GM12878 (cell line): Measurements from ENCODE around the gene EPHA1. TPM values are rescaled to one million over a fixed set of nuclear protein-coding genes. Genes with fewer than 3 reads are reported as not detected.

Experiments
- ATAC-seq: fragments of 200-7000 bp; cut with Tn5 transposase; 3 replicates; pipeline ENCODE4 v1.9.1; 2020; ENCODE audit warnings: mild to moderate bottlenecking, moderate library complexity
- BruUV-seq: library from RNA; stranded (reverse); fragments of 400-500 nt; replicated peaks from 2 replicates; lab custom pipeline; 2021; lab: Mats Ljungman, UMichigan
- CTCF ChIA-PET: fragments of 300-600 bp; sonication (Branson Sonifier 250); formaldehyde crosslinking; extraction: SDS; loops from one replicate; lab custom pipeline; 2021; ENCODE audit warnings: inconsistent platforms; lab: Yijun Ruan, JAX
- POLR2A ChIA-PET: fragments of 350-600 bp; formaldehyde crosslinking; extraction: SDS; loops from one replicate; lab custom pipeline; 2021; ENCODE audit warnings: inconsistent platforms; lab: Charles Lee
- RAD21 ChIA-PET: fragments of 300-600 bp; sonication (Branson Sonifier 250); formaldehyde crosslinking; loops from one replicate; lab custom pipeline; 2023; ENCODE audit warnings: antibody characterized with exemption; ENCODE audit not compliant: unreplicated experiment; lab: Charles Lee
- SMC1A ChIA-PET: fragments of 300-600 bp; sonication (Branson Sonifier 250); formaldehyde crosslinking; loops from one replicate; lab custom pipeline; 2023; ENCODE audit not compliant: unreplicated experiment, uncharacterized antibody; lab: Charles Lee
- DNase-seq: peaks from one replicate; pipeline ENCODE4 v3.0.0-alpha.2; 2011; ENCODE audit warnings: low read depth, low spot score
- FAIRE-seq: peaks from 3 replicates; lab custom pipeline; 2011; peaks lifted over from hg19 to GRCh38; lab: Jason Lieb, UNC
- H2AFZ ChIP-seq: 2 replicates; pipeline ENCODE4 v1.6.0; 2011; ENCODE audit warnings: low read depth, low read length, control low read depth; ENCODE audit not compliant: control insufficient read depth
- H3K27ac ChIP-seq: 2 replicates; pipeline ENCODE4 v1.5.1; 2011; ENCODE audit warnings: control low read depth; ENCODE audit not compliant: control insufficient read depth, insufficient read depth
- H3K27me3 ChIP-seq, 2 experiments: replicated peaks in 1 of 2; 2 replicates each; pipeline versions ENCODE4 v1.6.0 to v1.6.1; 2011; ENCODE audit warnings: low read length in 1 of 2; ENCODE audit not compliant: control insufficient read depth in 2 of 2, insufficient read depth in 2 of 2
- H3K36me3 ChIP-seq, 2 experiments: 2 replicates each; pipeline ENCODE4 v1.5.1; 2011; ENCODE audit warnings: low read length in 1 of 2; ENCODE audit not compliant: control insufficient read depth in 2 of 2, insufficient read depth in 2 of 2
- H3K4me1 ChIP-seq: 2 replicates; pipeline ENCODE4 v1.6.1; 2011; ENCODE audit warnings: mild to moderate bottlenecking, low read length, moderate library complexity, mixed read lengths; ENCODE audit not compliant: control insufficient read depth, insufficient read depth
- H3K4me2 ChIP-seq: 2 replicates; pipeline ENCODE4 v1.6.0; 2011; ENCODE audit warnings: control low read depth; ENCODE audit not compliant: control insufficient read depth, insufficient read depth
- H3K4me3 ChIP-seq: fragments of 200-600 bp; sonication (generic); 2 replicates; pipeline ENCODE4 v1.5.1; 2016
- H3K79me2 ChIP-seq: 2 replicates; pipeline ENCODE4 v1.6.0; 2011; ENCODE audit warnings: low read length; ENCODE audit not compliant: control insufficient read depth, insufficient read depth
- H3K9ac ChIP-seq: 2 replicates; pipeline ENCODE4 v1.8.0; 2011; ENCODE audit warnings: low read length, control low read depth, mixed read lengths; ENCODE audit not compliant: control insufficient read depth, insufficient read depth
- H3K9me3 ChIP-seq: replicated peaks from 3 replicates; pipeline ENCODE4 v1.5.1; 2011; ENCODE audit warnings: mild to moderate bottlenecking, low read length; ENCODE audit not compliant: control insufficient read depth, insufficient read depth
- H4K20me1 ChIP-seq: 2 replicates; pipeline ENCODE4 v1.6.0; 2011; ENCODE audit not compliant: control insufficient read depth, insufficient read depth
- BACH1 ChIP-seq: fragments of 450-650 bp; IDR thresholded peaks from 2 replicates; pipeline ENCODE4 v1.6.1; 2017; ENCODE audit warnings: mild to moderate bottlenecking, borderline replicate concordance
- CEBPB ChIP-seq, 2 experiments: fragments of 150-350 bp in 1 of 2; IDR thresholded peaks; 2 replicates each; pipeline ENCODE4 v1.6.1; 2012 to 2014; ENCODE audit warnings: low read depth in 2 of 2, low read length in 2 of 2, borderline replicate concordance in 1 of 2, inconsistent platforms in 1 of 2
- GABPA ChIP-seq: IDR thresholded peaks from 2 replicates; pipeline ENCODE4 v1.6.1; 2014; ENCODE audit warnings: antibody characterized with exemption, low read depth, mild to moderate bottlenecking, inconsistent platforms
- HDAC6 ChIP-seq: fragments of 200-600 bp; sonication (generic); IDR thresholded peaks from one replicate; pipeline ENCODE4 v1.8.0; 2017; ENCODE audit warnings: antibody characterized with exemption; ENCODE audit not compliant: unreplicated experiment
- KDM1A ChIP-seq: fragments of 200-600 bp; sonication (generic); IDR thresholded peaks from 2 replicates; pipeline ENCODE4 v1.6.1; 2016; ENCODE audit warnings: borderline replicate concordance
- MEF2B ChIP-seq: fragments of 450-650 bp; IDR thresholded peaks from 2 replicates; pipeline ENCODE4 v1.6.1; 2018; ENCODE audit warnings: mild to moderate bottlenecking, moderate library complexity; ENCODE audit not compliant: partially characterized antibody, poor library complexity, severe bottlenecking
- NR2F1 ChIP-seq: fragments of 450-650 bp; conservative IDR thresholded peaks from 2 replicates; pipeline ENCODE4 v1.6.1; 2017; ENCODE audit warnings: mild to moderate bottlenecking
- PAX5 ChIP-seq: IDR thresholded peaks from 2 replicates; pipeline ENCODE4 v1.6.1; 2011; ENCODE audit warnings: low read depth, low read length, borderline replicate concordance
- POLR2A ChIP-seq: IDR thresholded peaks from 2 replicates; pipeline ENCODE4 v1.6.1; 2011; ENCODE audit warnings: low read depth, mild to moderate bottlenecking, low read length
- POLR2AphosphoS2 ChIP-seq: IDR thresholded peaks from 2 replicates; pipeline ENCODE4 v1.6.1; 2011; ENCODE audit warnings: low read depth, mild to moderate bottlenecking, low read length, improper control_type of control experiment, moderate library complexity
- SIN3A ChIP-seq: IDR thresholded peaks from 2 replicates; pipeline ENCODE4 v1.6.1; 2012; ENCODE audit warnings: low read depth, low read length, improper control_type of control experiment
- SP1 ChIP-seq: IDR thresholded peaks from one replicate; pipeline ENCODE4 v1.6.1; 2011; ENCODE audit warnings: low read depth, low read length
- SRF ChIP-seq, 2 experiments: IDR thresholded peaks; 2 replicates each; pipeline ENCODE4 v1.6.1; 2011; ENCODE audit warnings: low read depth in 2 of 2, low read length in 2 of 2, mild to moderate bottlenecking in 1 of 2, moderate library complexity in 1 of 2
- SUZ12 ChIP-seq: fragments of 200-600 bp; sonication (generic); IDR thresholded peaks from one replicate; pipeline ENCODE4 v1.6.1; 2018; ENCODE audit warnings: antibody characterized with exemption, mild to moderate bottlenecking; ENCODE audit not compliant: unreplicated experiment
- TARDBP ChIP-seq: IDR thresholded peaks from 2 replicates; pipeline ENCODE4 v1.6.1; 2016; ENCODE audit warnings: borderline replicate concordance
- WRNIP1 ChIP-seq: IDR thresholded peaks from 2 replicates; pipeline ENCODE4 v1.6.1; 2011; ENCODE audit warnings: low read depth, low read length, improper control_type of control experiment, borderline replicate concordance
- YY1 ChIP-seq: IDR thresholded peaks from 2 replicates; pipeline ENCODE4 v1.6.1; 2011; ENCODE audit warnings: low read depth, mild to moderate bottlenecking, low read length
- ZSCAN29 ChIP-seq: fragments of 450-650 bp; IDR thresholded peaks from 2 replicates; pipeline ENCODE4 v1.6.1; 2017; ENCODE audit warnings: mild to moderate bottlenecking, moderate library complexity
- WGBS: methylation state at CpG from one replicate; pipeline ENCODE4 v1.1.6; 2016; ENCODE audit warnings: low lambda C conversion rate; ENCODE audit not compliant: insufficient replicate concordance, insufficient coverage; ENCODE audit errors: missing lambda C conversion rate; 5-methylcytosine and 5-hydroxymethylcytosine counted together
- in situ Hi-C: fragments of 300-500 bp; cut with MboI; formaldehyde crosslinking; loops from 9 replicates; pipeline ENCODE4 v1.14.3; 2018; ENCODE audit warnings: mixed read lengths
- intact Hi-C: fragments of 100-400 bp; cut with micrococcal nuclease; formaldehyde crosslinking; loops from one replicate; pipeline ENCODE4 v1.14.2; 2022; ENCODE audit not compliant: unreplicated experiment
- polyA plus RNA-seq, 11 experiments: library from polyadenylated mRNA; depleted of rRNA in 4 of 11; unstranded in 6 of 11; stranded (reverse) in 5 of 11; fragments of >200 nt; fragmentation: Nextera tagmentation in 4 of 11; fragmentation: Illumina TruSeq in 1 of 11; extraction: Ambion mirVana in 4 of 11; extraction: Trizol in 1 of 11; gene quantifications; 1 replicate in 1 of 11; 2 replicates in 10 of 11; pipeline versions ENCODE4 v1.2.1 to v1.2.3, GENCODE V29; 2011 to 2016; ENCODE audit warnings: inconsistent platforms in 2 of 11, missing spikeins in 2 of 11, low read depth in 1 of 11
- total RNA-seq, 4 experiments: library from RNA; depleted of rRNA in 3 of 4; stranded (reverse); fragments of >200 nt in 3 of 4; fragmentation: Illumina TruSeq in 1 of 4; extraction: Trizol in 1 of 4; gene quantifications; 2 replicates each; pipeline versions ENCODE4 v1.2.1 to v1.2.3, GENCODE V29; 2013 to 2021

Gene EPHA1
- total and polyA plus RNA-seq, 10 of the 15 experiments (the other 5 are each of a cell fraction or from before 2014, with no cell fraction given): 0.11 to 0.35 (median 0.24) TPM; not detected in 6

- peaks cover 7 to 33% of the 10 kb centered on the region in 2 experiments; a peak in 3 of 4 replicates for H3K36me3 ChIP-seq
- no peak overlapping the region for H3K4me2 ChIP-seq
- TF ChIP-seq POLR2A (peak; percentile 34), GABPA (no peak)
- H4K20me1 ChIP-seq: no peaks in the 10 kb centered on the region; the same call in 1 of the 2 replicates
- peaks cover 16% of the 10 kb centered on the region for H3K79me2 ChIP-seq
- WGBS: 92% methylated on average over 15 of the region's 15 CpGs
- ATAC-seq (no peak), FAIRE-seq (no peak), DNase-seq (no peak)
- no peaks in the 10 kb centered on the region for H3K9me3 ChIP-seq
- H3K9ac ChIP-seq: no peak overlapping the region
- H2AFZ ChIP-seq: no peak overlapping the region
- ChIA-PET POLR2A (no interaction called here), CTCF (interaction anchor here (1.3 kb wide), 1 partner anchor 9 kb away, joined by 4 read pairs; no protein-coding TSS in a partner anchor), RAD21 (no interaction called here), SMC1A (no interaction called here)
- H3K27ac ChIP-seq: no peak overlapping the region
- intact Hi-C loops: no loop called here
- BruUV-seq: no TSS peak
- in situ Hi-C loops: no loop called here
- H3K27me3 ChIP-seq: no peaks in the 10 kb centered on the region
- H3K4me1 ChIP-seq: peaks cover 10% of the 10 kb centered on the region
- H3K4me3 ChIP-seq: no peak overlapping the region
These were observed 19.1 kb downstream of the EPHA1 start for GRCh38 chr7:143389316-143390103.

GRCh38 chr7:143388491-143389101, 20.1 kb downstream of the EPHA1 start:
- ChIA-PET POLR2A (no interaction called here), CTCF (interaction anchor here (1.1 kb wide), 1 partner anchor 739 kb away, joined by 3 read pairs; no protein-coding TSS in a partner anchor), SMC1A (no interaction called here), RAD21 (no interaction called here)
- Histone ChIP-seq H3K9ac (no peak overlapping the region), H2AFZ (no peak overlapping the region), H3K4me2 (no peak overlapping the region), H3K4me1 (peaks cover 10% of the 10 kb centered on the region), H4K20me1 (no peaks in the 10 kb centered on the region; the same call in 1 of the 2 replicates), H3K27ac (no peak overlapping the region), H3K9me3 (no peaks in the 10 kb centered on the region), H3K79me2 (peaks cover 19% of the 10 kb centered on the region), H3K36me3 (peaks cover 7 to 33% of the 10 kb centered on the region in 2 experiments; a peak in 3 of 4 replicates), H3K27me3 (no peaks in the 10 kb centered on the region), H3K4me3 (no peak overlapping the region)
- no peak for DNase-seq
- FAIRE-seq: no peak
- WGBS: 93% methylated on average over 28 of the region's 28 CpGs
- no peak for ATAC-seq
- no TSS peak for BruUV-seq
- intact Hi-C loops (no loop called here), in situ Hi-C loops (no loop called here)
- TF ChIP-seq YY1: no peak
- TF ChIP-seq SIN3A: no peak
- TF ChIP-seq PAX5: no peak
- no peak for TF ChIP-seq POLR2AphosphoS2
- TF ChIP-seq NR2F1: no peak
- TF ChIP-seq SRF (IDR thresholded peaks at IDR 0.05; ENCODE audit: low read depth in 2 of 2, low read length in 2 of 2): no peak
- no peak for TF ChIP-seq KDM1A
- TF ChIP-seq SUZ12: no peak
- no peak for TF ChIP-seq MEF2B
- no peak for TF ChIP-seq TARDBP
- no peak for TF ChIP-seq BACH1
- no peak for TF ChIP-seq WRNIP1
- TF ChIP-seq ZSCAN29: no peak
- TF ChIP-seq CEBPB (IDR thresholded peaks at IDR 0.05; ENCODE audit: borderline replicate concordance in 1 of 2, low read depth in 2 of 2, low read length in 2 of 2): no peak
- TF ChIP-seq SP1: no peak
- TF ChIP-seq HDAC6: no peak
